HUES6 (cell line): Measurements from ENCODE around the gene PSAP.
A peak's percentile ranks its signal among the peaks of the same experiment; 100 is the strongest.

Experiments
- H3K27ac ChIP-seq: 2 replicates; pipeline ENCODE4 v1.7.0; 2013; ENCODE audit warnings: low read depth, mild to moderate bottlenecking, low read length, inconsistent platforms
- H3K27me3 ChIP-seq: 2 replicates; pipeline ENCODE4 v1.6.1; 2013; ENCODE audit warnings: low read length; ENCODE audit not compliant: control insufficient read depth, insufficient read depth
- H3K36me3 ChIP-seq: 2 replicates; pipeline ENCODE4 v1.6.1; 2013; ENCODE audit warnings: low read length; ENCODE audit not compliant: control insufficient read depth, insufficient read depth
- H3K4me1 ChIP-seq: 2 replicates; pipeline ENCODE4 v1.6.1; 2013; ENCODE audit warnings: low read length; ENCODE audit not compliant: control insufficient read depth, insufficient read depth
- H3K4me3 ChIP-seq: 2 replicates; pipeline ENCODE4 v1.5.1; 2013; ENCODE audit warnings: low read depth, low read length
- H3K9ac ChIP-seq: one replicate; pipeline ENCODE4 v1.6.1; 2013; ENCODE audit warnings: mild to moderate bottlenecking, low read length
- H3K9me3 ChIP-seq: 2 replicates; pipeline ENCODE4 v1.6.1; 2013; ENCODE audit warnings: low read depth, low read length; ENCODE audit not compliant: control insufficient read depth, insufficient read depth

The PSAP gene

GRCh38 chr10:71850021-71850742, 869 bp downstream of the PSAP start:
- H3K36me3 ChIP-seq: no peaks in the 10 kb centered on the region
- H3K4me1 ChIP-seq: peaks cover 18% of the 10 kb centered on the region

GRCh38 chr10:71849461-71849908, 1.6 kb downstream of the PSAP start:
- no peaks in the 10 kb centered on the region for H3K9me3 ChIP-seq
- no peaks in the 10 kb centered on the region for H3K36me3 ChIP-seq
- peak overlapping the region; percentile 88 for H3K4me3 ChIP-seq
- H3K27me3 ChIP-seq: no peaks in the 10 kb centered on the region
- H3K9ac ChIP-seq: no peak overlapping the region
- peaks cover 18% of the 10 kb centered on the region for H3K4me1 ChIP-seq
- no peak overlapping the region for H3K27ac ChIP-seq

More at GRCh38 chr10:71850021-71850742, 869 bp downstream of the PSAP start:
- no peaks in the 10 kb centered on the region for H3K27me3 ChIP-seq
- H3K9me3 ChIP-seq: no peaks in the 10 kb centered on the region
- H3K4me3 ChIP-seq: peak overlapping the region; percentile 88
- peak overlapping the region; percentile 90 for H3K9ac ChIP-seq
- H3K27ac ChIP-seq: peak overlapping the region; percentile 93; the same call in 1 of the 2 replicates

GRCh38 chr10:71848325-71849275, 2.5 kb downstream of the PSAP start:
- no peaks in the 10 kb centered on the region for H3K36me3 ChIP-seq

GRCh38 chr10:71847418-71847817, 3.6 kb downstream of the PSAP start:
- no peak overlapping the region for H3K4me3 ChIP-seq
- no peaks in the 10 kb centered on the region for H3K27me3 ChIP-seq
- H3K36me3 ChIP-seq: no peaks in the 10 kb centered on the region
- no peak overlapping the region for H3K27ac ChIP-seq
- peaks cover 18% of the 10 kb centered on the region for H3K4me1 ChIP-seq
- no peak overlapping the region for H3K9ac ChIP-seq
- no peaks in the 10 kb centered on the region for H3K9me3 ChIP-seq

More at GRCh38 chr10:71848325-71849275, 2.5 kb downstream of the PSAP start:
- Histone ChIP-seq H3K4me3 (no peak overlapping the region; the same call in none of the 2 replicates), H3K4me1 (peaks cover 18% of the 10 kb centered on the region), H3K27ac (no peak overlapping the region), H3K9ac (no peak overlapping the region), H3K27me3 (no peaks in the 10 kb centered on the region), H3K9me3 (no peaks in the 10 kb centered on the region)

- no peaks in the 10 kb centered on the region for H3K27me3 ChIP-seq
- no peak overlapping the region for H3K27ac ChIP-seq
- no peaks in the 10 kb centered on the region for H3K9me3 ChIP-seq
- no peak overlapping the region for H3K9ac ChIP-seq
- H3K36me3 ChIP-seq: no peaks in the 10 kb centered on the region
- peaks cover 18% of the 10 kb centered on the region for H3K4me1 ChIP-seq
- no peak overlapping the region for H3K4me3 ChIP-seq
Measured at GRCh38 chr10:71846816-71847215, 4.2 kb downstream of the PSAP start.

GRCh38 chr10:71845410-71846405, 5.3 kb downstream of the PSAP start:
- Histone ChIP-seq H3K9me3 (no peaks in the 10 kb centered on the region), H3K4me3 (no peak overlapping the region), H3K4me1 (peaks cover 21% of the 10 kb centered on the region), H3K36me3 (no peaks in the 10 kb centered on the region), H3K27me3 (no peaks in the 10 kb centered on the region), H3K27ac (no peak overlapping the region), H3K9ac (no peak overlapping the region)

- no peak overlapping the region for H3K27ac ChIP-seq
- peaks cover 29% of the 10 kb centered on the region for H3K4me1 ChIP-seq
- no peaks in the 10 kb centered on the region for H3K27me3 ChIP-seq
- no peaks in the 10 kb centered on the region for H3K9me3 ChIP-seq
- H3K9ac ChIP-seq: no peak overlapping the region
- no peak overlapping the region for H3K4me3 ChIP-seq
- no peaks in the 10 kb centered on the region for H3K36me3 ChIP-seq
Measured at GRCh38 chr10:71844695-71845094, 6.4 kb downstream of the PSAP start.

GRCh38 chr10:71844084-71844483, 7.0 kb downstream of the PSAP start:
- H3K4me3 ChIP-seq: no peak overlapping the region
- H3K27me3 ChIP-seq: no peaks in the 10 kb centered on the region
- H3K27ac ChIP-seq: no peak overlapping the region
- no peaks in the 10 kb centered on the region for H3K9me3 ChIP-seq
- no peak overlapping the region for H3K9ac ChIP-seq
- no peaks in the 10 kb centered on the region for H3K36me3 ChIP-seq
- peaks cover 29% of the 10 kb centered on the region for H3K4me1 ChIP-seq

- H3K36me3 ChIP-seq: no peaks in the 10 kb centered on the region
- H3K9me3 ChIP-seq: no peaks in the 10 kb centered on the region
- H3K27me3 ChIP-seq: no peaks in the 10 kb centered on the region
- H3K4me1 ChIP-seq: peaks cover 25% of the 10 kb centered on the region
- no peak overlapping the region for H3K9ac ChIP-seq
- no peak overlapping the region for H3K27ac ChIP-seq
- no peak overlapping the region for H3K4me3 ChIP-seq
Measured at GRCh38 chr10:71842856-71843686, 8.0 kb downstream of the PSAP start.

GRCh38 chr10:71842422-71842821, 8.6 kb downstream of the PSAP start:
- peaks cover 30% of the 10 kb centered on the region for H3K4me1 ChIP-seq
- H3K9me3 ChIP-seq: no peaks in the 10 kb centered on the region
- H3K27ac ChIP-seq: no peak overlapping the region
- no peaks in the 10 kb centered on the region for H3K36me3 ChIP-seq
- H3K9ac ChIP-seq: no peak overlapping the region
- no peak overlapping the region for H3K4me3 ChIP-seq
- no peaks in the 10 kb centered on the region for H3K27me3 ChIP-seq
